Prostate gland (tissue), 2 donors: ENCODE results near the gene POMZP3.
"Not testable (repeated sequence)": the region's sequence is repeated elsewhere in the genome, so short reads cannot be mapped to it uniquely, and the experiment has no call there.

Source experiments
- CTCF ChIP-seq, 4 experiments: fragments of 200-600 bp in 2 of 4; fragments of 450-650 bp in 2 of 4; sonication (generic) in 2 of 4; IDR thresholded peaks; 1 replicate in 3 of 4; 2 replicates in 1 of 4; pipeline ENCODE4 v1.5.1; 2016 to 2019; ENCODE audit warnings: antibody characterized with exemption in 4 of 4, mild to moderate bottlenecking in 2 of 4, moderate library complexity in 2 of 4
- POLR2A ChIP-seq: fragments of 450-650 bp; IDR thresholded peaks from one replicate; pipeline ENCODE4 v1.6.1; 2016; ENCODE audit warnings: antibody characterized with exemption, mild to moderate bottlenecking
- POLR2AphosphoS5 ChIP-seq: sonication (generic); formaldehyde crosslinking; IDR thresholded peaks from one replicate; pipeline ENCODE4 v1.6.1; 2017; ENCODE audit warnings: antibody characterized with exemption

- TF ChIP-seq CTCF (IDR thresholded peaks at IDR 0.05); POLR2AphosphoS5; POLR2A: not testable (repeated sequence)
Measured at GRCh38 chr7:76570324-76570775, 56.7 kb downstream of the POMZP3 start.
